NCI-H2196 (cell line): ENCODE measurements around the gene PSG1.
"Not testable (repeated sequence)": the region's sequence is repeated elsewhere in the genome, so short reads cannot be mapped to it uniquely, and the experiment has no call there.

Experiments
- DNase-seq: peaks from one replicate; lab custom pipeline; 2025; ENCODE audit not compliant: unreplicated experiment; lab: John Stamatoyannopoulos, UW

The PSG1 gene

GRCh38 chr19:42879613-42880012, at the start of gene PSG1:
TSS of gene PSG1 (minus strand) at chr19:42879713. CDS start at chr19:42879581, 132 bp downstream.
- no peak for DNase-seq

- DNase-seq = no peak
These were observed 49.4 kb upstream of the PSG1 start for GRCh38 chr19:42928896-42929295.

GRCh38 chr19:42926781-42927180, 47.3 kb upstream of the PSG1 start:
- no peak for DNase-seq

GRCh38 chr19:42923106-42923505, 43.6 kb upstream of the PSG1 start:
- DNase-seq = peak; percentile 6

GRCh38 chr19:42920971-42921370, 41.5 kb upstream of the PSG1 start:
- DNase-seq = not testable (repeated sequence)

GRCh38 chr19:42919757-42920079, 40.2 kb upstream of the PSG1 start:
- no peak for DNase-seq

- DNase-seq = not testable (repeated sequence)
These were observed 39.7 kb upstream of the PSG1 start for GRCh38 chr19:42919070-42919756.

- not testable (repeated sequence) for DNase-seq
These were observed 39.0 kb upstream of the PSG1 start for GRCh38 chr19:42918377-42919069.

- not testable (repeated sequence) for DNase-seq
These were observed 38.1 kb upstream of the PSG1 start, which contains the start of gene PSG6 for GRCh38 chr19:42917634-42918033. TSS of gene PSG6 (minus strand) at chr19:42917894. CDS start at chr19:42917792, 102 bp downstream.

GRCh38 chr19:42916931-42917330, 37.4 kb upstream of the PSG1 start:
- not testable (repeated sequence) for DNase-seq

- not testable (repeated sequence) for DNase-seq
These were observed 34.0 kb upstream of the PSG1 start for GRCh38 chr19:42913516-42913915.

- not testable (repeated sequence) for DNase-seq
These were observed 33.4 kb upstream of the PSG1 start for GRCh38 chr19:42912941-42913340.

GRCh38 chr19:42911731-42912130, 32.2 kb upstream of the PSG1 start:
- not testable (repeated sequence) for DNase-seq

- not testable (repeated sequence) for DNase-seq
These were observed 26.6 kb upstream of the PSG1 start for GRCh38 chr19:42906162-42906561.

- DNase-seq = not testable (repeated sequence)
These were observed 21.0 kb upstream of the PSG1 start for GRCh38 chr19:42900561-42900960.

- DNase-seq = not testable (repeated sequence)
These were observed 20.2 kb upstream of the PSG1 start for GRCh38 chr19:42899674-42900073.

GRCh38 chr19:42899110-42899509, 19.6 kb upstream of the PSG1 start:
- not testable (repeated sequence) for DNase-seq

- not testable (repeated sequence) for DNase-seq
These were observed 19.1 kb upstream of the PSG1 start for GRCh38 chr19:42898656-42899055.

- DNase-seq = not testable (repeated sequence)
These were observed 18.2 kb upstream of the PSG1 start for GRCh38 chr19:42897729-42898128.

GRCh38 chr19:42890446-42890845, 10.9 kb upstream of the PSG1 start:
- DNase-seq = not testable (repeated sequence)

- not testable (repeated sequence) for DNase-seq
These were observed 8.4 kb upstream of the PSG1 start for GRCh38 chr19:42887876-42888445.

GRCh38 chr19:42882730-42883129, 3.2 kb upstream of the PSG1 start:
- DNase-seq = not testable (repeated sequence)
